Activated CD4-positive, alpha-beta memory T cell treated with anti-CD3 and anti-CD28 coated beads, Interleukin-2, amount 10 ng/mL, durations not matched to agents 7 days and 5 days (primary cell): ENCODE measurements around the gene LMO7. TPM values are rescaled to one million over a fixed set of nuclear protein-coding genes. Genes with fewer than 3 reads are reported as not detected.
"Not testable (repeated sequence)": the region's sequence is repeated elsewhere in the genome, so short reads cannot be mapped to it uniquely, and the experiment has no call there.

Source experiments
- CTCF ChIA-PET: fragments of 350-600 bp; sonication (Branson Sonifier 250); formaldehyde crosslinking; loops from one replicate; lab custom pipeline; 2021; ENCODE audit warnings: antibody characterized with exemption, inconsistent platforms; lab: Charles Lee
- POLR2A ChIA-PET: fragments of 350-600 bp; sonication (Branson Sonifier 250); formaldehyde crosslinking; loops from one replicate; lab custom pipeline; 2021; ENCODE audit warnings: antibody characterized with exemption; lab: Charles Lee
- DNase-seq: peaks from one replicate; pipeline ENCODE4 v3.0.0-alpha.2; 2020
- H3K27ac Mint-ChIP-seq: one replicate; pipeline ENCODE4 v1.8.0; 2021; ENCODE audit warnings: mild to moderate bottlenecking, mixed read lengths
- H3K27me3 Mint-ChIP-seq: one replicate; pipeline ENCODE4 v1.8.0; 2021; ENCODE audit warnings: mixed read lengths
- H3K36me3 Mint-ChIP-seq: one replicate; pipeline ENCODE4 v1.8.0; 2021; ENCODE audit warnings: low read depth, mixed read lengths
- H3K4me1 Mint-ChIP-seq: one replicate; pipeline ENCODE4 v1.8.0; 2021; ENCODE audit warnings: mixed read lengths
- H3K4me3 Mint-ChIP-seq: one replicate; pipeline ENCODE4 v1.8.0; 2021; ENCODE audit warnings: mild to moderate bottlenecking, mixed read lengths
- H3K9me3 Mint-ChIP-seq: one replicate; pipeline ENCODE4 v1.8.0; 2021; ENCODE audit warnings: mixed read lengths
- total RNA-seq, 2 experiments: library from RNA; stranded (reverse); gene quantifications; one replicate each; pipeline ENCODE4 v1.2.3, GENCODE V29; 2021

LMO7 gene
- total RNA-seq, 2 experiments from 2014 or later: 11.4 to 12.9 TPM

- POLR2A ChIA-PET, H3K9me3 Mint-ChIP-seq, H3K36me3 Mint-ChIP-seq, H3K27me3 Mint-ChIP-seq, DNase-seq, H3K4me1 Mint-ChIP-seq, CTCF ChIA-PET, H3K4me3 Mint-ChIP-seq, H3K27ac Mint-ChIP-seq: not testable (repeated sequence)
Observed at GRCh38 chr13:75743072-75743471, 106.9 kb downstream of the LMO7 start.

GRCh38 chr13:75744127-75744526, 108.0 kb downstream of the LMO7 start:
- CTCF ChIA-PET: no interaction called here
- POLR2A ChIA-PET: no interaction called here
- Mint-ChIP-seq H3K27ac (no peak overlapping the region), H3K9me3 (peaks cover 7% of the 10 kb centered on the region), H3K4me1 (no peaks in the 10 kb centered on the region), H3K4me3 (no peak overlapping the region), H3K27me3 (no peaks in the 10 kb centered on the region), H3K36me3 (no peaks in the 10 kb centered on the region)
- no peak for DNase-seq

- ChIA-PET CTCF (no interaction called here), POLR2A (no interaction called here)
- no peak overlapping the region for H3K4me3 Mint-ChIP-seq
- no peaks in the 10 kb centered on the region for H3K27me3 Mint-ChIP-seq
- no peak for DNase-seq
- peaks cover 7% of the 10 kb centered on the region for H3K9me3 Mint-ChIP-seq
- H3K36me3 Mint-ChIP-seq: no peaks in the 10 kb centered on the region
- no peaks in the 10 kb centered on the region for H3K4me1 Mint-ChIP-seq
- no peak overlapping the region for H3K27ac Mint-ChIP-seq
Observed at GRCh38 chr13:75745387-75745786, 109.3 kb downstream of the LMO7 start.

DNA sequence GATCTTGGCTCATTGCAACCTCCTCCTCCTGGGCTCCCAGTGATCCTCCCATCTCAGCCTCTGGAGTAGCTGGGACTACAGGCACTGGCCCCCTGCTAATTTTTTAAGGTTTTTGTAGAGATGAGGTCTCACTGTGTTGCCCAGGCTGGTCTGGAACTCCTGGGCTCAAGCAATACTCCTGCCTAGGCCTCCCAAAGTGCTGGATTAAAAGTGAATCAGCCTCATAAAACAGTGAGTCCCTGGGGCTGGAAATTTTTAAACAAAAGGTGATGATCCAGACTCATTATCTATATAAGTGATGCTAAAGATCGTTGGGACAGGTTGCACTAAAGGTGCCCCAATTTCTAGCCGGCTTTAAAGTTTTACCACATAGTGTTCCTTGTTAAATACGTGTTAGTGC, 112.7 kb downstream of the LMO7 start:
- H3K4me3 Mint-ChIP-seq: no peak overlapping the region
- H3K27me3 Mint-ChIP-seq: no peaks in the 10 kb centered on the region
- peaks cover 12% of the 10 kb centered on the region for H3K9me3 Mint-ChIP-seq
- no peaks in the 10 kb centered on the region for H3K4me1 Mint-ChIP-seq
- ChIA-PET POLR2A (no interaction called here), CTCF (no interaction called here)
- H3K36me3 Mint-ChIP-seq: peaks cover 4% of the 10 kb centered on the region
- DNase-seq: no peak
- no peak overlapping the region for H3K27ac Mint-ChIP-seq

- Mint-ChIP-seq H3K9me3 (peaks cover 15% of the 10 kb centered on the region), H3K36me3 (peaks cover 6% of the 10 kb centered on the region), H3K27ac (no peak overlapping the region), H3K4me1 (no peaks in the 10 kb centered on the region), H3K27me3 (no peaks in the 10 kb centered on the region), H3K4me3 (no peak overlapping the region)
- CTCF ChIA-PET: interaction anchor here (1.2 kb wide), 1 partner anchor 11 kb away, joined by 3 read pairs; no protein-coding TSS in a partner anchor
- POLR2A ChIA-PET: no interaction called here
- no peak for DNase-seq
Observed at GRCh38 chr13:75749407-75749806, 113.3 kb downstream of the LMO7 start.

- Mint-ChIP-seq H3K4me3 (no peak overlapping the region), H3K9me3 (peaks cover 18% of the 10 kb centered on the region), H3K27ac (no peak overlapping the region), H3K4me1 (peaks cover 5% of the 10 kb centered on the region), H3K36me3 (peaks cover 9% of the 10 kb centered on the region), H3K27me3 (no peaks in the 10 kb centered on the region)
- ChIA-PET POLR2A (no interaction called here), CTCF (no interaction called here)
- no peak for DNase-seq
Observed at GRCh38 chr13:75751350-75751749, 115.2 kb downstream of the LMO7 start.

GRCh38 chr13:75752826-75753225, 116.7 kb downstream of the LMO7 start:
- H3K27me3 Mint-ChIP-seq: no peaks in the 10 kb centered on the region
- H3K36me3 Mint-ChIP-seq: peaks cover 9% of the 10 kb centered on the region
- CTCF ChIA-PET: no interaction called here
- H3K9me3 Mint-ChIP-seq: peaks cover 18% of the 10 kb centered on the region
- POLR2A ChIA-PET: no interaction called here
- peaks cover 13% of the 10 kb centered on the region for H3K4me1 Mint-ChIP-seq
- no peak for DNase-seq
- no peak overlapping the region for H3K4me3 Mint-ChIP-seq
- no peak overlapping the region for H3K27ac Mint-ChIP-seq

- H3K4me3 Mint-ChIP-seq: no peak overlapping the region
- POLR2A ChIA-PET: no interaction called here
- H3K27ac Mint-ChIP-seq: no peak overlapping the region
Observed at GRCh38 chr13:75754936-75755335, 118.8 kb downstream of the LMO7 start.

GRCh38 chr13:75757336-75757735, 121.2 kb downstream of the LMO7 start:
- H3K4me3 Mint-ChIP-seq: no peak overlapping the region
- DNase-seq: no peak
- peaks cover 9% of the 10 kb centered on the region for H3K36me3 Mint-ChIP-seq
- peaks cover 30% of the 10 kb centered on the region for H3K4me1 Mint-ChIP-seq
- CTCF ChIA-PET: interaction anchor here (0.8 kb wide), 1 partner anchor 61 kb away, joined by 3 read pairs; no protein-coding TSS in a partner anchor
- no peak overlapping the region for H3K27ac Mint-ChIP-seq
- POLR2A ChIA-PET: no interaction called here
- H3K9me3 Mint-ChIP-seq: peaks cover 18% of the 10 kb centered on the region
- no peaks in the 10 kb centered on the region for H3K27me3 Mint-ChIP-seq

More at GRCh38 chr13:75754936-75755335, 118.8 kb downstream of the LMO7 start:
- peaks cover 15% of the 10 kb centered on the region for H3K4me1 Mint-ChIP-seq
- peaks cover 18% of the 10 kb centered on the region for H3K9me3 Mint-ChIP-seq
- CTCF ChIA-PET: no interaction called here
- no peak for DNase-seq
- H3K27me3 Mint-ChIP-seq: no peaks in the 10 kb centered on the region
- H3K36me3 Mint-ChIP-seq: peaks cover 9% of the 10 kb centered on the region

- no peak overlapping the region for H3K27ac Mint-ChIP-seq
- no peak for DNase-seq
- peaks cover 3% of the 10 kb centered on the region for H3K9me3 Mint-ChIP-seq
- no peaks in the 10 kb centered on the region for H3K27me3 Mint-ChIP-seq
- POLR2A ChIA-PET: no interaction called here
- H3K36me3 Mint-ChIP-seq: peaks cover 2% of the 10 kb centered on the region
- peaks cover 41% of the 10 kb centered on the region for H3K4me1 Mint-ChIP-seq
- no peak overlapping the region for H3K4me3 Mint-ChIP-seq
- CTCF ChIA-PET: interaction anchor here (1.1 to 4.6 kb wide), 3 partner anchors 14 to 111 kb away, joined by 3 to 21 read pairs (median 5); no protein-coding TSS in a partner anchor
Observed at GRCh38 chr13:75759531-75759930, 123.4 kb downstream of the LMO7 start.

GRCh38 chr13:75760131-75761021, 124.2 kb downstream of the LMO7 start:
- H3K4me1 Mint-ChIP-seq: peaks cover 41% of the 10 kb centered on the region
- peaks cover under 1% of the 10 kb centered on the region for H3K9me3 Mint-ChIP-seq
- H3K4me3 Mint-ChIP-seq: no peak overlapping the region
- no peaks in the 10 kb centered on the region for H3K27me3 Mint-ChIP-seq
- no peak overlapping the region for H3K27ac Mint-ChIP-seq
- DNase-seq: no peak
- ChIA-PET CTCF (interaction anchor here (0.7 to 4.6 kb wide), 5 partner anchors 10 to 110 kb away, joined by 3 to 21 read pairs (median 5); no protein-coding TSS in a partner anchor), POLR2A (no interaction called here)
- H3K36me3 Mint-ChIP-seq: no peaks in the 10 kb centered on the region

DNA sequence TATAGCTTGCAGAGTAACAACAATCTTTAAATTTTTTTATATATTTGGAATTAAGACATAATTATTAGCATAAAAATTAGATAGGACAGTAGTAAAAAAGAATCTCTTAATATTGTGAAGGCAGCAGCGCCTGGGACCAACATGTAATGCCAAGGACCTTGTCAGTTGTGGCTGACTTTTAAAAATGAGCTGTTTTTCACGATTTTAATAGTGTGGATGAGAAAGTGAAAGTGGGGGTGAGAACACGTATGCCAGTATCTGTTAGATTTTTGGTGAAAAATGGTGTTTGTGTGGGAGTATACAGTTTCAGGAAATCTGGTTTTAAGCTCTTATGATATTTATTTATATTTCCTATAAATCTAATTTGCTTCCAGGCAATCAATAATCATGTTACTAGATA, 125.2 kb downstream of the LMO7 start:
- H3K27ac Mint-ChIP-seq: no peak overlapping the region
- CTCF ChIA-PET: interaction anchor here (1.2 to 4.6 kb wide), 4 partner anchors 11 to 109 kb away, joined by 3 to 21 read pairs (median 6); no protein-coding TSS in a partner anchor
- peaks cover 2% of the 10 kb centered on the region for H3K9me3 Mint-ChIP-seq
- H3K4me1 Mint-ChIP-seq: peaks cover 36% of the 10 kb centered on the region
- POLR2A ChIA-PET: interaction anchor here (0.9 kb wide), 2 partner anchors 435 to 1531 kb away, joined by 3 to 5 read pairs; no protein-coding TSS in a partner anchor
- peak overlapping the region; percentile 44 for H3K4me3 Mint-ChIP-seq
- no peaks in the 10 kb centered on the region for H3K36me3 Mint-ChIP-seq
- DNase-seq: no peak
- no peaks in the 10 kb centered on the region for H3K27me3 Mint-ChIP-seq
